Measurements from ENCODE around the gene RIGI.
A peak's percentile ranks its signal among the peaks of the same experiment; 100 is the strongest.
"Not testable (repeated sequence)": the region's sequence is repeated elsewhere in the genome, so short reads cannot be mapped to it uniquely, and the experiment has no call there.

Gene RIGI

DNA sequence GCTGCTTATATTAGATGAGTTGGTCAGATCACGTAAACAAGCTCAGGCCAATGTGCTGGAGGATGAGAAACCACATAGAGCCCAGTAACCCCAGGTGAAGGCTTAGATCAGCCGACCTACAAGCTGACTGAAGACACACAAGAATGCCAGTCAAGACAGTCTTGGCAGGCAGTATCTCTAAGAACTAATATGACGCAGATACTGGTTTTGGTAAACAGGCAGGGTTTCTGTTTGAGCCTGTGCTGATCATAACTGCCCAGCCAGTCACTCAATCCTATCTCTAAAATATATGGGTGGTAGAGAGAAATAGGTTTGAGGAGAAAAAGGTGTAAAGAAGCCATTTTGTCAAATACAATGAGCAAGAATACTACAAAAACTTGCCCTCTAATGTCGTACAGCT lies 7.8 kb upstream of the RIGI start:
- no peak for DNase-seq (ENCODE audit: low read depth)
- no peak overlapping the region for H3K4me3 ChIP-seq (ENCODE audit: low read depth, low read length)

DNA sequence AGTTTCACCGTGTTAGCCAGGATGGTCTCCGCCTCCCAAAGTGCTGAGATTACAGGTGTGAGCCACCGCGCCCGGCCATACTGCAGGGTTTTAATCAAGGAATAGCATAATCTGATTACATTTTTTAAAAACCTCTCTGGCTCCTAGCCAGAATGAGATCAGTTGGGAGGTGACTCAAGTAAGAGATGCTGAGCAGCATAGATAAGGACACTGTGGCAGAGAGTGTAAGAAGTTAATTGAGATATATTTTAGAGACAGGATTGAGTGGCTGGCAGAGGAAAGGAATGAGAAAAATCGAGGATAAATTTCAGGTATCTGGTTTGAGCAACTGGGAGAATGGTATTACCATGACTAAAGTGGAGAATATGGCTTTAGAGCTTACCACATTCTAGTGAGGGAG lies 7.3 kb upstream of the RIGI start:
- DNase-seq (ENCODE audit: low read depth) = no peak
- no peak overlapping the region for H3K4me3 ChIP-seq (ENCODE audit: low read depth, low read length)

DNA sequence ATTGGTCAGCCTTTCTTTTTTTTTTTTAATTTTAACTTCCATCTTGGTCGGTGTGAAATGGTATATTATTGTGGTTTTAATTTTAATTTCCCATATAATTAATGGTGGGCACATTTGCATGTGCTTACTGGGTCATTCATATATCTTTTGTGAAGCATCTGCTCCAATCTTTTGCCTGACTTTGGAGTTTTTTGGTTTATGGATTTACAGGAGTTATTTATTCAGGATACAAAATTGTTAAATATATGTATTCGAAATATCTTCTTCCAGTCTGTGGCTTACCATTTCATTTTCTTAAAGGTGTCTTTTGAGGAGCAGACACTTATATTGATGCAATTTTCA lies 682 bp upstream of the RIGI start:
- H3K4me3 ChIP-seq (ENCODE audit: low read depth, low read length) = peak overlapping the region; percentile 67
- DNase-seq (ENCODE audit: low read depth) = no peak

DNA sequence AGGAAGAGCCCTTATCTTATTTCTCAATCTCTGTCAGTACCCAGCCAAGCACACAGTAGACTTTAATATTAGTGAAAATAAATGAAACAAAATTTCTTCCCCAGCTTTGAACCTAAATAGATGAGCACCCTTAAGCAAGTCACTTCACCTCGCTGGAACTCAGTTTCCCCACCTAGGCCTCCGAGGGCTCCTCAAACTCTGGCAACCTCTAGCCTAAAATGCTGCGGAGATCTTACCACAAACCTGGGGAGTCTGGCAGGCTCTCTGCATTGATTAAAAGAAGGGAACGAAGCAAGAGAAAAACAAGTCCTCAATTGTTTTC lies 326 bp downstream of the RIGI start:
- no peak for DNase-seq (ENCODE audit: low read depth)
- peak overlapping the region; percentile 67 for H3K4me3 ChIP-seq (ENCODE audit: low read depth, low read length)

DNA sequence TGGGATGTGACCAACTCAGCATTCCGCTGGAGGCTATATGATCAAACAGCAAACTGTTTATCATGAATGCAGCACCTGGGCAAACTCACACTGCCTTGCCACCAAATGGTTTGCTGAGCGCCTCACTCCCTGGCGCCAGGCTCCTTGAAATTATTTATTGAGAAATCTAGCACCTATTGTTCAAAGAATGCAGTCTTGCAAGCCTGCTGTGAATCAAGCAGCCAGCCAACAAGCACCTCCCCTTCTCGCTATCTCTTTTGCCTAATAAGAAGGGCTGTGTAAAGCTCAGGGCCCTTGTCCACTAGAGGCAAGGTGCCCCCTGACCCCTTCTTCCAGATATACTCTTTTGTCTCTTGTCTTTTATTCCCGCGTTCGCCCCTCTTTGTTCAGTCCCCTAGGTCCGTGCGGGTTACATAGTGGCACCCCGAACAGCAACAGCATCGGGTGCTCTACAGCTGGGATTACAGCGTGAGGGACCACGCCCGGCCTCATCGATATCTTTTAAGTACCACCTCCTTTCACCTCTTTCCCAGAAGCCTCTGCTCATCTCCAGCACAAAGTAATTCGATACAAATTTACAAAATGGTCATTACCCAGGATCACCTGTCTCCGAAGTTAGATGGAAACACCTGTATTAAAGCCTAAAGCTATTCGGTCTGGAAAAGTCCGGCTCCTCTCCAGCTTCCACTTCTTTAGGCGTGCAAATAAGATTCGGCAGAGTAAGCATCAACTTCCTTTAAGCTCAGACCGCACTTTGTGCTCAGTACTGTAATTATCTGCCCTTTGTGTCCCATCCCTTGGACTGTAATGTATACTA lies 896 bp downstream of the RIGI start:
- H3K4me3 ChIP-seq (ENCODE audit: low read depth, low read length) = peak overlapping the region; percentile 67
- no peak for DNase-seq (ENCODE audit: low read depth)

DNA sequence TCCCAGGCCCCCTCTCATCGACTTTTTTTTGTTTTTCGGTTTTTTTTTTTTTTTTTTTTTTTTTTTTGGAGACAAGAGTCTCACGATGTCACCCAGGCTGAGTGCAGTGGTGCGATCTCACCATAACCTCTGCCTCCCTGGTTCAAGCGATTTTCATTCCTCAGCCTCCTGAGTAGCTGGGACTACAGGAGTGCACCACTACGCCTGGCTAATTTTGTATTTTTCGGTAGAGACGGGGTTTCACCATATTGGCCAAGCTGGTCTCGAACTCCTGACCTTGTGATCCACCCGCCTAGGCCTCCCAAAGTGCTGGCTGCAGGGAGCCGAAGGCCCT lies 1.5 kb downstream of the RIGI start:
- H3K4me3 ChIP-seq (ENCODE audit: low read depth, low read length) = peak overlapping the region; percentile 67
- DNase-seq (ENCODE audit: low read depth) = not testable (repeated sequence)

DNA sequence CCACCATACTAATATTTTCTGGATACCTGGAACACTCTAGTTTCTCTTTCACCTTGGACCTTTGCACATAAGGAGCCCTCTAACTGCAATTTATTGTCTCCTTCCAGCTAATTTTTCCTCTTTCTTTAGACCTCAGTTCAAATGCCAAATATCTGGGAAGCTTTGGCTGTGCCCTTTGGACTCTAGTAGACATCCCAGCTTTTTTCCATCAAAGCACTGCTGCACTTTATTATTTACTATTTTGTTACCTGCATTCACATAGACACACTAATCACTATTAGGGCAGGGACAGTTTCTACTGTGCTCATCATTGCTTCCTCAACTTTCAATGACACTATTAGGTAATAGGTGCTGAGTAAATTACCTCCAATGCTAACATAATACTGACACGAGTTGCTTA lies 2.1 kb downstream of the RIGI start:
- no peak overlapping the region for H3K4me3 ChIP-seq (ENCODE audit: low read depth, low read length)
- no peak for DNase-seq (ENCODE audit: low read depth)

DNA sequence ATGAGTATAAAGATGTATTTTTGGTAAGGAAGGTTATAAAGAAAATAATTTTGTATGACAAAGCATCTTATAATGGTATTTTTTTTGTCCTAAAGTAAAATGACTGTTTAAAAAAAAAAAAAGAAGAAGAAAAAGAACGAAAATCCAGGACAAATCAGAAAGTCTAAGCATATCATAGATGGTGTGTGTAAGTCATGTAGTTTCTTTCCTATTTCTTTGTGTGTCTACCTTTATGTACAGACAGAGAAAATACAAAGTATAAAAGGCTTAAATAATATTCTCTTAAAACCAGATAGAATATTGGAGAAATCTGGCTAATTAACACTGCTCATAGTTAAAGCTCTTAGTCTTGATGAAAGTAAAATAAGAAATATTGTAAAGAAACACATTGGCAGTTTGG lies 7.7 kb downstream of the RIGI start:
- DNase-seq (ENCODE audit: low read depth) = no peak
- H3K4me3 ChIP-seq (ENCODE audit: low read depth, low read length) = no peak overlapping the region

DNA sequence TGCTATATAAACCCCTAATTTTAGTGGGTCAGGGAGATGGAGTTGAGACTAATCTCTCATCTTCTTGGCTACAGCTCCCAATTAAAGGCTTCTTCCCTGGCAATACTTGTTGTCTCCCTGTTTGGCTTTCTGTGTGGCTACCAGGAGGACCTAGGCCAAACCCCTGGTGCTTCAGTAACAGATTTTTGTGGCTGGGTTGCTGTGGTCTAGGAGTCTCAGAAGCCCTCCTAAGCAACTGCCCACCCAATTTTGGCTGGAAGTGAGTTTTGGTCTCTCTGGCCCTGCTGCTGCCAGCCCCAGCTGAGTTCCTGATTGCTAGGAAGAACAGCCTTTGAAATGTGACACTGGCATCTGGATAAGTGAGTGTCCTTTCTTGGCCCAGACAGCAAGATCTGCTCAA lies 9.8 kb downstream of the RIGI start:
- no peak for DNase-seq (ENCODE audit: low read depth)
- H3K4me3 ChIP-seq (ENCODE audit: low read depth, low read length) = no peak overlapping the region

DNA sequence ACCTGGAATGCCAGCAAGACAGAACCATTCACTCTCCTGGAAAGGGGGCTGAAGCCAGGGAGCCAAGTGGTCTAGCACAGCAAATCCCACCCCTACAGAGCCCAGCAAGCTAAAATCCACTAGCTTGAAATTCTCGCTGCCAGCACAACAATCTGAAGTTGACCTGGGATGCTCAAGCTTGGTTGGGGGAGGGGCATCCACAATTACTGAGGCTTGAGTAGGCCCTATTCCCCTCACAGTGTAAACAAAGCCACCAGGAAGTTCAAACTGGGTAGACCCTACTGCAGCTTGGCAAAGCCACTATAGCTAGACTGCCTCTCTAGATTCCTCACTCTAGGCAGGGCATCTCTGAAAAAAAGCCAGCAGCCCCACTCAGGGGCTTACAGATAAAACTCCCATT lies 17.3 kb downstream of the RIGI start:
- DNase-seq (ENCODE audit: low read depth) = no peak
- no peak overlapping the region for H3K4me3 ChIP-seq (ENCODE audit: low read depth, low read length)

DNA sequence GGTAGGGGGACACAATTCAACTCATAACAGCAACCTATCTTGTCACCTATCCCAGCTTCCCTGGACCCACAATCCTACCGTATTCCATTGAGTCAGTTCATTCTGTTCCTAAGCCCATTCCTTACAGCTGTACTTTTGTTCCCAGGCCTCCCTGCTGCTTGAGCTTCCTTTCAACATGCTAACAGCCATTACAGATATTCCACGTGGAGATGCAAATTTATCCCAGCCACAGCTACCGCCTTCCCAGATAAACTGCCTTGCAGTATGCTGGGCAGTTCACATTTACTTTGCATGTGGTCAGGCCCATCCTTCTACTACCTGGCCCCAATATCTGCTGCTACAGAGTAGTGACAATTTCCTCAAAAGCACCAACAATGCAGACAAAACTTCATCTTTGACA lies 23.0 kb downstream of the RIGI start:
- no peak overlapping the region for H3K4me3 ChIP-seq (ENCODE audit: low read depth, low read length)
- DNase-seq (ENCODE audit: low read depth) = no peak

DNA sequence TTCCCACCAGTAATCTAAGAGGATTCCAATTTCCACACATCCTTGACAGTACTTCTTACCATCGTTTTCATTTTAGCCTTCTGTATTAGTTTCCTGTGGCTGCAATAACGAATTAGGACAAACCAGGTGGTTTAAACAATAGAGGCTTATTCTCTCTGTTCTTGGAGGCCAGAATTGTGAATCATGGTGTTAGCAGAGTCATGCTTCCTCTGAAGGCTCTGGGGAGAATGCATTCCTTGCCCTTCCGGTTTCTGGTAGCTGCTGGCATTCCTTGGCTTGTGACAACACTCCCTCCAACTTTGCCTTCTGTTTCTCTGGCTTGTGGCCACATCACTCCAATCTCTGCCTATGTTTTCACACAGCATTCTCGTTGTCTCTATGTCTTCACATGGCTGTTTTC lies 23.5 kb downstream of the RIGI start:
- H3K4me3 ChIP-seq (ENCODE audit: low read depth, low read length) = no peak overlapping the region
- DNase-seq (ENCODE audit: low read depth) = no peak

DNA sequence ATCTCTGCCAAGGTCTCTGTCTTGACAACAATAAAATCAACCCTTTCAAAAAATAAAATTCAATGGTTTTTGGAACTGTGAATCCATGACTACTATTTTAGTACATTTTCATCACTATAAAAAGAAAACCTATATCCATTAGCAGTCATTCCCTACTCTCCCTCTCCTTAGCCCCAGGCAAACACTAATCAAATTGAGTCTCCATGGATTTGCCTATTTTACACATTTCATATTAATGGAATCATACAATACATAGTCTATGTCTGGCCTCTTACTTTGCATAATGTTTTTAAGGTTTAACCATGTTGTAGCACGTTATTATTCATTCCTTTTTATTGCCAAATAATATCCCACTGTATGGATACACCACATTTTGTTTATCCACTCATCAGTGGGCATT lies 24.1 kb downstream of the RIGI start:
- DNase-seq (ENCODE audit: low read depth) = no peak
- no peak overlapping the region for H3K4me3 ChIP-seq (ENCODE audit: low read depth, low read length)

DNA sequence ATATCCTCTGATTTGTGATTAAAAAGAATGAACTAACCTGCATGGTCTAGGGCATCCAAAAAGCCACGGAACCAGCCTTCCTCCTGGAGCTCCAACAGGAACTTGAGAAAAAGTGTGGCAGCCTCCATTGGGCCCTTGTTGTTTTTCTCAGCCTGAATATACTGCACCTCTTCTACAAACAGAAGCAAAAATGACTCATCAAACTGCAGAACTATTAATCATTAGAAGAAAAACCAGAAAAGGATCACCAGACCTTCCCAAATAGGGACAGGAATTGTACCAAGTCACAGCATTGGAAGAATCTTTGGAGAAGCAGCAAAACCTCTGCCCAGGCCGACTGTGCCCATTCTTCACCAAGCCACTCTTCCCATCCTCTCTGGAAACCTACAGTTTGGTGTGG lies 25.2 kb downstream of the RIGI start:
- no peak for DNase-seq (ENCODE audit: low read depth)
- H3K4me3 ChIP-seq (ENCODE audit: low read depth, low read length) = no peak overlapping the region

DNA sequence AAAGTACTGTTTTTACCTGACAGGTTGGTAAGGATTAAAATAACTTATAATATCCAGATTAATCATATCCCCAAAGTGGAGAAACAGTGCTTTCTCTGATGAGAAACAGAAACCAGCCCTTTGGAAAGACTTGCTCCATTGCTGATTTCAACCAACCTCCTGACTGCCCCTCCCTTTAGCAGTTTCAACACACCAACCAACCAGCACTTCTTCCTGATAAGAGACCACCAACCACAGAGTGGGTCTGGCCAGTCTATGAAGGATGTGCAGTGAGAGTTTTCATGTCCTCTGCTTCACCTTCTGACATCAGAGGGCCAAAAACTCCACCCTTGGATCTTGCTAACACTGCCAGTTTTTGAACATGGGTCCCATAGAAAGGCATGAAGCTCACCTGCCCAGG lies 28.1 kb downstream of the RIGI start:
- no peak for DNase-seq (ENCODE audit: low read depth)
- no peak overlapping the region for H3K4me3 ChIP-seq (ENCODE audit: low read depth, low read length)

DNA sequence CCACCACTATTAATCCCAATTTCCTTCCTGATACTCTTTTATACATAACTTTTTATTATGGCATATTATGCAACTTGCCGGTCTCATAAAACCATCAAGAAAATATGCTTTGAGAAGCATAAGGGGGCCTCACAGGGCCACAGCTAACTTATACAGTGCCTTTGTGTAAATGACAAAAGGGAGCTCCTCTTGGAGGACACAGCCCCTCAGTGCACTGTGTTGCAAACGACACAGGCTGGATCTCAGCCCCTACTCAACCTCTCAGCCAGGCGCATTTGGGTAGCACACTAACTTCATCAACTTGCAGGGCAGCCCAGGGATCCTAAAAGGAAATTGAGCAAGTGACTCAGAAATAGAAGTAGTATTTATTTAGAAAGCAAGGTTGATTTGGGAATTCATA lies 35.4 kb downstream of the RIGI start:
- no peak overlapping the region for H3K4me3 ChIP-seq (ENCODE audit: low read depth, low read length)
- no peak for DNase-seq (ENCODE audit: low read depth)

DNA sequence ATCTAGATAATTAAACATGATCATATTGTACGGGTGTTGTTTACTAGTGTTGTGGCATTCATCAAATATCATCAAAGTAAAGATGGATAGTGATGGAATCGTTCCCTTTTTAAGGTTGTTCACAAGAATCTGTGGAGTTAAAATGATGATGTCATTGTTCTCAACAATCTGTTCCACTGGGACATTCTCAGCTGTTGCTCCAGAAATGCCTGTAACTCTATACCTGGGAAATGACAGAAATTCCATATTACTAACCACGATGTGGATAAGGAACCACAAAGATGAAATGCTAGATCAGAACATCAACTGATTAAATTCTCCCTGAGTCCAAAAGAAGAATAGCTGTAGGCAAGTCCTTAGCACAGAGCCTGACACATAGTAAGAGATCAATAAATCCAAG lies 38.0 kb downstream of the RIGI start:
- H3K4me3 ChIP-seq (ENCODE audit: low read depth, low read length) = no peak overlapping the region
- peak; percentile 43 for DNase-seq (ENCODE audit: low read depth)

DNA sequence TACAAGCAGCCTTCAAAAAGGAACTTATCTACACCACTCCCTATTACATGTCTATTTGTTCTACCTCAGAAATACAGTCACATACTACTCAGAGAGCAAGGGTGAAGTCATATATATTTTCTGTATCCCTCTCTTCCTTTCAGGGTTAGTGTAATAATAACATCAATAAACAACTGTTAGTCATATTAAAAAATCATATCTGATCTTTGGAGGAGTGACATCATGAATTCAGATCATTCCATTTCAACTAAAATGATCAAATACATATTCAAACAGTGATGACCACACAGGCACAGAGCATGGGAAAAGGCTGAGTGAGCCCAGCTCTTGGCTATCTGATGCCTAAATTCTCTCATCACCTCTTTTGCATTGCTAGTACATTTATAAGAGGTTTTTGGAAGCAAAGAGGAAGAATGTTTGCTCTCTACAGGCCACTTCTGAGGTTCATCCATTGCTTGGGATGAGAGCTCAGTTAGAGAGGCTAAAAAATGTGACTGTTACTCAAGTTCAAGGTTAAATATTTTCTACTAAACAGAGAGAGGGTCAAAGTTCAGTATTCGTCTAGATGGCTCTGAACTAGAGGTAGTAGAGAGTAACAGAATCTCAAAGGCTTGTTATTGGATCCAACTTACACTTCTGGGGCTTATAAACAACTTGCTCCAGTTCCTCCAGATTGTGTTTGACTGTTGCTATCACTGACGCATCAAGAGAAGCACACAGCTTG lies 39.0 kb downstream of the RIGI start:
- no peak for DNase-seq (ENCODE audit: low read depth)

DNA sequence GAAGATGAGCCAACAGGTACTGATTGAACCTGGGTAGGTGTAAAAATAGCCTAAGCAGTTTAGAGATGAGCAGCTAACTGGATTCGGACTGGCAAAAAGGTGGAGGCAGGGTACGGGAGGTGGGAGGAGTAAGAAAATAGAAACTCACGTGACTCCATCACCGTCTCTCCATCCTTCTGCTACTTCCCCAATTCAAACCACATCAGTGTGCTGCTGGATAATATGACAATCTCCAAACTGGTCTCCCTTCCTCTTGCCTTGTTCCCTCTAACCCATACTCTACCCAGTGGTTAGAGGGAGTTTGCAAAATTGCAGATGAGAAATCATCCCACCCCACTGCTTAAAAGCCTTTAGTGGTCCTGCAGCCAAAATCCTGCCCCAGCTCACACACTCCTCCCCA lies 42.7 kb downstream of the RIGI start:
- H3K4me3 ChIP-seq (ENCODE audit: low read depth, low read length) = no peak overlapping the region
- DNase-seq (ENCODE audit: low read depth) = no peak

More for the DNA sequence above, 39.0 kb downstream of the RIGI start:
- H3K4me3 ChIP-seq (ENCODE audit: low read depth, low read length) = no peak overlapping the region

Measured in skeletal muscle cell (primary cell).